Gastrocnemius medialis (tissue), 4 donors: ENCODE data around the gene IGF2BP3.
A peak's percentile ranks its signal among the peaks of the same experiment; 100 is the strongest.

Experiments used
- POLR2A ChIP-seq, 2 donors: fragments of 450-650 bp; IDR thresholded peaks; one replicate each; pipeline ENCODE4 v1.6.1; 2017; ENCODE audit warnings: antibody characterized with exemption in 2 of 2, mild to moderate bottlenecking in 2 of 2, moderate library complexity in 2 of 2
- TF ChIP-seq, protein P1 (sequence below), 5 experiments: fragments of 450-650 bp in 3 of 5; fragments of 200-600 bp in 2 of 5; sonication (generic) in 2 of 5; IDR thresholded peaks in 4 of 5; conservative IDR thresholded peaks in 1 of 5; 1 replicate in 4 of 5; 2 replicates in 1 of 5; pipeline ENCODE4 v1.5.1; 2016 to 2019; ENCODE audit warnings: antibody characterized with exemption in 5 of 5, mild to moderate bottlenecking in 3 of 5, moderate library complexity in 3 of 5

- TF ChIP-seq, protein P1, sequence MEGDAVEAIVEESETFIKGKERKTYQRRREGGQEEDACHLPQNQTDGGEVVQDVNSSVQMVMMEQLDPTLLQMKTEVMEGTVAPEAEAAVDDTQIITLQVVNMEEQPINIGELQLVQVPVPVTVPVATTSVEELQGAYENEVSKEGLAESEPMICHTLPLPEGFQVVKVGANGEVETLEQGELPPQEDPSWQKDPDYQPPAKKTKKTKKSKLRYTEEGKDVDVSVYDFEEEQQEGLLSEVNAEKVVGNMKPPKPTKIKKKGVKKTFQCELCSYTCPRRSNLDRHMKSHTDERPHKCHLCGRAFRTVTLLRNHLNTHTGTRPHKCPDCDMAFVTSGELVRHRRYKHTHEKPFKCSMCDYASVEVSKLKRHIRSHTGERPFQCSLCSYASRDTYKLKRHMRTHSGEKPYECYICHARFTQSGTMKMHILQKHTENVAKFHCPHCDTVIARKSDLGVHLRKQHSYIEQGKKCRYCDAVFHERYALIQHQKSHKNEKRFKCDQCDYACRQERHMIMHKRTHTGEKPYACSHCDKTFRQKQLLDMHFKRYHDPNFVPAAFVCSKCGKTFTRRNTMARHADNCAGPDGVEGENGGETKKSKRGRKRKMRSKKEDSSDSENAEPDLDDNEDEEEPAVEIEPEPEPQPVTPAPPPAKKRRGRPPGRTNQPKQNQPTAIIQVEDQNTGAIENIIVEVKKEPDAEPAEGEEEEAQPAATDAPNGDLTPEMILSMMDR (IDR thresholded peaks at IDR 0.05 in 4 of 5, conservative IDR thresholded peaks at IDR 0.05 in 1 of 5): peak; percentile 52 to 85 (median 81)
- TF ChIP-seq POLR2A (IDR thresholded peaks at IDR 0.05): no peak
These were observed 197.1 kb downstream of the IGF2BP3 start for GRCh38 chr7:23273141-23273599.
